Measurements from ENCODE around the gene CATSPERB. TPM values are rescaled to one million over a fixed set of nuclear protein-coding genes. Genes with fewer than 3 reads are reported as not detected.
"Not testable (repeated sequence)": the region's sequence is repeated elsewhere in the genome, so short reads cannot be mapped to it uniquely, and the experiment has no call there.

Gene CATSPERB
- polyA plus RNA-seq, 1 donor = 0.40 TPM

DNA sequence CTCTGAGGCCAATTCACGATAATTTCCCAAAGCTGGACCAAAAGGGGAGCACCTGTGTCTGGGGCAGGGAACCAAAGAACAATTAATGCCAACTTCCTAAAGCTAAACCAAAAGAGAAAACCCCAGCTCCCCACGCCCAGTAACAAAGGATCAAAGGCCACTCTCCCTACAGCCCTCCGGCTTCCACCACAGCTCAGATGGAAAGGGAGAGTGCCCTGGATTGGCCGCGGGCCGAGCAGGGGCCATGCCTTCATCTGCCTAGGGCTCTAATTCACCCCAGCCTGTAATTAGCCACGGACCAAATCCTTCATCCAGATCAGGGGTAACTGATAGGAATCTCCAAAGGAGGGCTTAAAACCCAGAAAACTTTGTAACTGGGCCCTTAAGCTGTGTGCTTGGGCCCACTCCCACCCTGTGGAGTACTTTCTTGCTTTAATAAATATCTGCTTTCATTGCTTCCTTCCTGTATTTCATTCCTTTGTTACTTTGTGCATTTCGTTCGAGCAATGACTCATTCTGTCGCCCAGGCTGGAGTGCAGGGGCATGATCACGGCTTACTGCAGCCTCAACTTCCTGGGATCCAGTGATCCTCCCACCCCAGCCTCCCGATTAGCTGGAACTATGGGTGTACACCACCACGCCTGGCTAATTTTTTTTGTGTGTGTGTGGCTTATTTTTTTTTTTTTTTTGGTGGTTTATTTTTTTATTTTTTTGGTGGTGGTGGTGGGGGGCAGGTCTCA, 156.2 kb downstream of the CATSPERB start:
- DNase-seq = no peak

GRCh38 chr14:91573894-91574837, 157.7 kb downstream of the CATSPERB start:
- peak; percentile 8 for DNase-seq

DNA sequence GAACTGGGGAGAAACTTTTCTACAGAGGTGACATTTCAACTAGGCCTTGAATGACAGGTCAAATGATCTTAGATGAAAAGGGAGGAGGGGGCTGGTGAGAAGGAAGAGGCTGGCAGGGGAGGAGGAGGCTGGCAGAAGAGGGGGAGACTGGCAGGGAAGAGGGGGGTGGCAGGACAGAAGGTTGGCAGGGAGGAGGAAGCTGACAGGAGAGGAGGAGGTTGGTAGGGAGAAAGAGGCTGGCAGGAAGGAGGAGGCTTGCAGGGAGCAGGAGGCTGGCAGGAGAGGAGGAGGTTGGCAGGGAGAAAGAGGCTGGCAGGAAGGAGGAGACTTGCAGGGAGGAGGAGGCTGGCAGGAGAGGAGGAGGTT, 158.4 kb downstream of the CATSPERB start:
- no peak for DNase-seq

DNA sequence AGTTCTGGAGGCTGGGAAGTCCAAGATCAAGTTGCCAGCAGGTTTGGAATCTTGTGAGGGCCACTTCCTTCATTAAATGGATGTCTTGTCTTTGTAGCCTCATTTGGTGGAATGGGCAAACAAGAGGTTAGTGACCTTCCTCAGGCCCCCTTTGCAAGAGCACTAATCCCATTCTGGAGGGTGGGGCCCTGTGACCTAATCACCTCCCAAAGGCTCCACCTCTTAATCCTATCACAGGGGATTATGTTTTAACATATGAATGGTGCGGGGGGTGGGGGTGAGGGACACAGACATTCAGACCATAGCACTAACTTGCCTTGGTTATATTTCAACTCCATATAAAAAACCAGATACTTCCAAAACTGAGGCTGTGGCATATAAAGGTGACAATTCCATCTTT, 161.9 kb downstream of the CATSPERB start:
- no peak for DNase-seq

GRCh38 chr14:91569301-91569700, 162.6 kb downstream of the CATSPERB start:
- no peak for DNase-seq

- DNase-seq = no peak
Observed at GRCh38 chr14:91568626-91569025, 163.3 kb downstream of the CATSPERB start.

GRCh38 chr14:91567827-91568226, 164.1 kb downstream of the CATSPERB start:
- not testable (repeated sequence) for DNase-seq

DNA sequence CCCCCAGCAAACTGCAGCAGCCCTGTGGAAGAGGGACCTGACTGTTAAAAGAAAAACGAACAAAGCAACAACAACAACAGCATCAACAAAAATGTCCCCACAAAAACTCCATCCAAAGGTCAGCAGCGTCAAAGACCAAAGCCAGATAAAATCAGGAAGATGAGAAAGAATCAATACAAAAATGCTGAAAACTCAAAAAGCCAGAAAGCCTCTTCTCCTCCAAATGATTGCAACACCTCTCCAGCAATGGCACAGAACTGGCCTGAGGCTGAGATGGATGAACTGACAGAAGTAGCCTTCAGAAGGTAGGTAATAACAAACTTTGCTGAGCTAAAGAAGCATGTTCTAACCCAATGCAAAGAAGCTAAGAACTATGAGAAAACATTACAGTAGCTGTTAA, 176.4 kb downstream of the CATSPERB start:
- DNase-seq = no peak

DNA sequence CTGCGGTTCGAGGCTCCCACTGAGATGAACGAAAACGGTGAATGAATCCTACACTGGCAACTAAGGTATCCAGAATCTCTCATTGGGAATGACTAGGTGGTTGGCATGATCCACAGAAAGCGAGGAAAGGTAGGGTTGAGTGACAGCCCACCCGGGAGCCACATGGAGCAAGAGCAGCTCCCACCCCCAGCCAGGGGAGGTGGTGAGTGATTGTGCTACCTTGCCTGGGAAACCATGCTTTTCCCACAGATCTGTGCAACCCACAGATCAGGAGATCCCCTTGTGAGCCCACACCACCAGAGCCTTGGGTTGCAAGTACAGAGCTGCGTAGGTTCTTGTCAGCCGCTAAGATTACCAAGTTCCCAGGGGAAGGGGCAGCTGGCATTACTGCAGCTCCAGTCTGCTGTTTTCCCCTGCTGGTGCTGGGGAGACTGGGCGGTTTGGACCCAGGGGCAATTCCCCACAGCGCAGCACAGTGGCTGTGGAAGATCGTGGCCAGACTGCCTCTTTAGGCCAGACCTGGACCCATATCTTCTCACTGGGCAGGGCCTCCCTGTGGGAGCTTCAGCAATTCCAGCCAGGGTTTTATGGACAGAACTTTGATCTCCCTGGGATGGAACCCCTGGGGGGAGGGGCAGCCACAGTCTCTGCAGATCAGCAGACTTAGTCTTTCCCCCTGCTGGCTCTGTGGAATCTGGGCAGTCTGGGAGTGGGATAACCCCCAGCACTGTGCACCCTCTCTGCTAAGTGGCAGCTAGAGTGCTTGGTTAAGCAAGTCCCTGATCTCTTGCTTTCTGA, 177.2 kb downstream of the CATSPERB start:
- DNase-seq = no peak

DNA sequence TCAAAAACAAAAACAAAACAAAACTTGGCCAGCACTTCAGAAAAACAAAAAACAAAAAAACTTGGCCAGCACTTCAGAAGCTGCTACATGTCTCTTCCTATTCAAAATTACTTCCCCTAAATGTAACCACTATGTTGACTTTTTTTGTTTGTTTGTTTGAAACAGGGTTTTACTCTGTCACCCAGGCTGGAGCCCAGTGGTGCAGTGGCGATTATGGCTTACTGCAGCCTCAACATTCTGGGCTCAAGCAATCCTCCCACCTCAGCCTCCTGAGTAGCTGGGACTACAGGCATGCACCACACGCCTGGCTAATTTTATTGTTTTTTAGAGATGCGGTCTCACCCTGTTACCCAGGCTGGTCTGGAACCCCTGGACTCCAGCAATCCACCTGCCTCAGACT, 183.8 kb downstream of the CATSPERB start:
- no peak for DNase-seq

DNA sequence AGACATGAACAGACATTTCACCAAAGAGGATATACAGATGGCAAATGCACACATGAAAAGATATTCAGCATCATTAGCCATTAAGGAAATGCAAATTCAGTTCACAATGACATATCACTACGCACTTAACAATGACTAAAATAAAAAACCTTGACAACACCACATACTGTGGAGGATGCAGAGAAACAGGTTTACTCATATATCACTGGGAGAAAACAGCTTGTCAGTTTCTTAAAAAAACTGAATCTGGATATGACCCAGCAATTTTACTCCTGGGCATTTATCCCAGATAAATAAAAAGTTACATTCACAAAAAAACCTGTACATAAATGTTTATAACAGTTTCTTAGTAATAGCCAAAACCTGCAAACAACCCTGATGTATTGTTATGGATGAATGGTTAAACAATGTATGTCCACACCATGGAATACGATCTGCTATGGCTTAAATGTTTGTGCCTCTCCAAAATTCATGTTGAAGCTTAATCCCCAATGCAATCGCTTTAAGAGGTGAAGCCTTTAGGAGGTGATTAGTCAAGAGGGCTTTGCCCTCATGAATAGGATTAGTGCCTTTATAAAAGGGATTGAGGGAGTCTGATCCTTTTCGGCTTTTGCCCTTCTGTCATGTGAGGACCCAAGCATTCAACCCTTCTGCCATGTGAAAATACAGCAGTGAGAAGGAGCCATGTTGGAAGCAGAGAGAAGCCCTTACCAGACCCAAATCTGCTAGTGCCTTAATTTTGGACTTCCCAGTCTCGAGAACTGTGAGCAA, 185.8 kb downstream of the CATSPERB start:
- DNase-seq = no peak

GRCh38 chr14:91545204-91545603, 186.7 kb downstream of the CATSPERB start:
- DNase-seq = no peak

DNA sequence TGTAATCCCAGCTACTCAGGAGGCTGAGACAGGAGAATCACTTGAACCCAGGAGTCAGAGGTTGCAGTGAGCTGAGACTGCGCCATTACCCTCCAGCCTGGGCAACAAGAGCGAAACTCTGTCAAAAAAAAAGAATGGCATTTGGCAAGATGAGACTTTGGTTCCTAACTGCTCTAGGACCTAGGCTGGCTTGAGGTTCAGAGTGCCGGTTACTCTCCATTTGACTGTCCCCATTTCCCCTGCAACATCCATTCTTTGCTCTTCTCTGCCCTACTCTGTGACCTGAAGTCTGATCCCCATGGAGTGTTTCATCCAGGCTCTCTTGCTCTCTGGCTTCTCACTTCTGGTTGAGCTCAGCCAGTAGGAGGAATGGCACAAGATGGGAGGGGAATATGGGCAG, 195.6 kb downstream of the CATSPERB start:
- no peak for DNase-seq

DNA sequence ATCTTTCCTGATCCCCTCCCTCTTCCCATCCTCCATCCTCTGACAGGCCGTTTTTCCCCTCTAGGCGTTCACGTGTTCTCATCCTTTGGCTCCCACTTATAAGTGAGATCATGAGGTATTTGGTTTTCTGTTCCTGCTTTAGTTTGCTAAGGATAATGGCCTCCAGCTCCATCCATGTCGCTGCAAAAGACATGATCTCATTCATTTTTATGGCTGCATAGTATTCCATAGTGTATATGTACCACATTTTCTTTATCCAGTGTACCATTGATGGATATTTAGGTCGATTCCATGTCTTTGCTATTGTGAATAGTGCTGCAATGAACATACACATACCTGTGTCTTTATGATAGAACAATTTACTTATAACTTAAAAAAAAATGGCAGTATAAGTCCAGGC, 197.8 kb downstream of the CATSPERB start:
- DNase-seq = not testable (repeated sequence)

DNA sequence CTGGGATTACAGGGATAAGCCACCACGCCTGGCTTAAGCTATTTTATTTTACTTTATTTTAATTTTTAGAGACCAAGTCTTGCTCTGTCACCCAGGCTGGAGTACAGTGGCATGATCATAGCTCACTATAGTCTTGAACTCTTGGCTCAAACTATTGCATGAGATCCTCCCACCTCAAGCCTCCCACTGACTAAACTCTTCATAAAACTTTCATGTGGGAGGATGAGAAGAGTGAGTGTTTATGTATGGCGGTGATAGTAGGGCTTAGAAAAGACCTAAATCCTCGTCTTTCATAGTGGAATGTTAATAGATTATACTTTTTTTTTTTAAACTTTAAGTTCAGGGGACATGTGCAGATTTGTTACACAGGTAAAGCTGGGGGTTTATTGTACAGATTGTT, 198.3 kb downstream of the CATSPERB start:
- DNase-seq = no peak

Other genes starting within 250 kb of the CATSPERB start
- gene PPP4R3A, start 221.8 kb downstream of the CATSPERB start, polyA plus RNA-seq (ENCODE audit: insufficient read length) = 69.7 TPM
- 1.7 TPM for gene TC2N, start 135.4 kb upstream of the CATSPERB start, polyA plus RNA-seq (ENCODE audit: insufficient read length)
- 53.0 TPM for gene FBLN5, start 215.6 kb upstream of the CATSPERB start, polyA plus RNA-seq (ENCODE audit: insufficient read length)